HCT116 (cell line): ENCODE results near the gene LRBA. TPM values are rescaled to one million over a fixed set of nuclear protein-coding genes. Genes with fewer than 3 reads are reported as not detected.

Experiments used
- ATAC-seq: fragments of 200-7000 bp; cut with Tn5 transposase; 2 replicates; pipeline ENCODE4 v1.9.1; 2020; ENCODE audit warnings: mild to moderate bottlenecking, moderate library complexity
- BruUV-seq: library from RNA; stranded (reverse); fragments of 400-500 nt; replicated peaks from 2 replicates; lab custom pipeline; 2021; lab: Mats Ljungman, UMichigan
- CTCF ChIA-PET: fragments of 300-600 bp; sonication (Branson Sonifier 250); formaldehyde crosslinking; loops from one replicate; lab custom pipeline; 2021; ENCODE audit warnings: antibody characterized with exemption; lab: Charles Lee
- POLR2A ChIA-PET: fragments of 300-600, 350-600 bp; sonication (Branson Sonifier 250); formaldehyde crosslinking; loops from one replicate; lab custom pipeline; 2021; ENCODE audit warnings: antibody characterized with exemption; lab: Charles Lee
- RAD21 ChIA-PET, 2 experiments: fragments of 300-600 bp; sonication (Branson Sonifier 250); formaldehyde crosslinking; loops; one replicate each; lab custom pipeline; 2023; ENCODE audit warnings: low total read pairs in 2 of 2; ENCODE audit not compliant: uncharacterized antibody in 2 of 2, unreplicated experiment in 2 of 2, low non-redundant PET in 1 of 2; lab: Charles Lee
- DNase-seq: peaks from one replicate; pipeline ENCODE4 v3.0.0-alpha.2; 2010; ENCODE audit warnings: low read depth, low spot score
- H2AFZ ChIP-seq: fragments of 200-600 bp; shearing (Covaris generic), sonication (generic); 2 replicates; pipeline ENCODE4 v1.6.1; 2017; ENCODE audit warnings: low read depth, mixed run types, mixed read lengths, antibody characterized with exemption, low read length; ENCODE audit not compliant: poor library complexity, severe bottlenecking
- H3K27ac ChIP-seq: 2 replicates; pipeline ENCODE4 v1.5.1; 2012; ENCODE audit warnings: low read depth, low read length
- H3K27me3 ChIP-seq: fragments of 200-600 bp; sonication (generic); 2 replicates; pipeline ENCODE4 v1.6.1; 2016; ENCODE audit warnings: mixed run types, low read length, mixed read lengths; ENCODE audit not compliant: insufficient read depth
- H3K36me3 ChIP-seq, 2 experiments: fragments of 200-500 bp in 1 of 2; fragments of 200-600 bp in 1 of 2; sonication (Bioruptor generic) in 1 of 2; sonication (generic) in 1 of 2; 2 replicates each; pipeline versions ENCODE4 v1.5.1 to v1.6.1; 2014 to 2016; ENCODE audit warnings: low read length in 2 of 2, inconsistent platforms in 1 of 2, mixed read lengths in 1 of 2, mixed run types in 1 of 2; ENCODE audit not compliant: insufficient read depth in 2 of 2, control insufficient read depth in 1 of 2
- H3K4me1 ChIP-seq, 2 experiments: fragments of 200-600 bp in 1 of 2; sonication (generic) in 1 of 2; 2 replicates each; pipeline versions ENCODE4 v1.5.1 to v1.6.1; 2012 to 2017; ENCODE audit warnings: low read length in 2 of 2, inconsistent platforms in 1 of 2, mild to moderate bottlenecking in 1 of 2, mixed read lengths in 1 of 2, mixed run types in 1 of 2, moderate library complexity in 1 of 2; ENCODE audit not compliant: insufficient read depth in 2 of 2, control insufficient read depth in 1 of 2
- H3K4me2 ChIP-seq: fragments of 200-600 bp; sonication (generic); 2 replicates; pipeline ENCODE4 v1.6.1; 2017; ENCODE audit warnings: mixed run types, low read length, mixed read lengths
- H3K4me3 ChIP-seq, 2 experiments: fragments of 200-600 bp in 1 of 2; sonication (generic) in 1 of 2; replicated peaks in 1 of 2; 2 replicates each; pipeline ENCODE4 v1.5.1; 2011 to 2016; ENCODE audit warnings: low read length in 2 of 2, control low read depth in 1 of 2, low read depth in 1 of 2, mild to moderate bottlenecking in 1 of 2, mixed read lengths in 1 of 2, mixed run types in 1 of 2
- H3K79me2 ChIP-seq: fragments of 200-600 bp; sonication (generic); 2 replicates; pipeline ENCODE4 v1.6.1; 2017; ENCODE audit warnings: mild to moderate bottlenecking, mixed run types, low read length, moderate library complexity, mixed read lengths; ENCODE audit not compliant: insufficient read depth
- H3K9ac ChIP-seq: fragments of 200-600 bp; sonication (generic); 2 replicates; pipeline ENCODE4 v1.6.1; 2016; ENCODE audit warnings: low read length, mixed read lengths
- H3K9me2 ChIP-seq: fragments of 200-600 bp; sonication (generic), shearing (Covaris generic); 2 replicates; pipeline ENCODE4 v1.6.1; 2017; ENCODE audit warnings: mixed run types, mild to moderate bottlenecking, moderate library complexity; ENCODE audit not compliant: insufficient read depth
- H3K9me3 ChIP-seq, 2 experiments: fragments of 200-500 bp in 1 of 2; fragments of 200-600 bp in 1 of 2; sonication (Bioruptor generic) in 1 of 2; sonication (generic) in 1 of 2; 2 replicates each; pipeline ENCODE4 v1.6.1; 2014 to 2017; ENCODE audit warnings: low read length in 2 of 2, mixed read lengths in 2 of 2, inconsistent platforms in 1 of 2, low read depth in 1 of 2, mild to moderate bottlenecking in 1 of 2, mixed run types in 1 of 2, moderate library complexity in 1 of 2; ENCODE audit not compliant: control insufficient read depth in 1 of 2, insufficient read depth in 1 of 2
- H4K20me1 ChIP-seq: fragments of 200-600 bp; sonication (generic), shearing (Covaris generic); 2 replicates; pipeline ENCODE4 v1.6.1; 2017; ENCODE audit warnings: mixed run types, mild to moderate bottlenecking, moderate library complexity; ENCODE audit not compliant: insufficient read depth
- CEBPB ChIP-seq: IDR thresholded peaks from 2 replicates; pipeline ENCODE4 v1.6.1; 2012; ENCODE audit warnings: low read depth
- EGR1 ChIP-seq: IDR thresholded peaks from 2 replicates; pipeline ENCODE4 v1.6.1; 2012; ENCODE audit warnings: low read depth
- FOSL1 ChIP-seq: IDR thresholded peaks from 2 replicates; pipeline ENCODE4 v1.6.1; 2012; ENCODE audit warnings: low read depth
- JUND ChIP-seq: IDR thresholded peaks from 2 replicates; pipeline ENCODE4 v1.6.1; 2012
- POLR2A ChIP-seq: IDR thresholded peaks from 2 replicates; pipeline ENCODE4 v1.7.0; 2011; ENCODE audit warnings: borderline replicate concordance; ENCODE audit not compliant: insufficient read depth, insufficient read length; ENCODE audit errors: extremely low read depth
- RAD21 ChIP-seq: IDR thresholded peaks from 2 replicates; pipeline ENCODE4 v1.6.1; 2012; ENCODE audit warnings: low read depth, mild to moderate bottlenecking
- SIN3A ChIP-seq: IDR thresholded peaks from 2 replicates; pipeline ENCODE4 v1.6.1; 2012; ENCODE audit warnings: low read depth
- SP1 ChIP-seq: IDR thresholded peaks from 2 replicates; pipeline ENCODE4 v1.6.1; 2012; ENCODE audit warnings: low read depth
- TCF7L2 ChIP-seq: IDR thresholded peaks from 2 replicates; pipeline ENCODE4 v1.7.0; 2011; ENCODE audit warnings: borderline replicate concordance, inconsistent platforms; ENCODE audit not compliant: insufficient read depth, insufficient read length; ENCODE audit errors: extremely low read depth
- ZFX ChIP-seq: fragments of 450-650 bp; IDR thresholded peaks from 2 replicates; pipeline ENCODE4 v1.6.1; 2017
- intact Hi-C: fragments of 100-400 bp; cut with micrococcal nuclease; formaldehyde crosslinking; loops from 2 replicates; pipeline ENCODE4 v1.10.0; 2022
- total RNA-seq: library from RNA; stranded (reverse); gene quantifications from one replicate; pipeline ENCODE4 v1.2.1, GENCODE V29; 2021; ENCODE audit not compliant: unreplicated experiment
- TF ChIP-seq, protein P1 (sequence below): IDR thresholded peaks from 2 replicates; pipeline ENCODE4 v1.6.1; 2012; ENCODE audit warnings: low read depth
- TF ChIP-seq, protein P2 (sequence below): IDR thresholded peaks from 2 replicates; pipeline ENCODE4 v1.6.1; 2011; ENCODE audit warnings: mild to moderate bottlenecking, low read length, moderate library complexity; ENCODE audit not compliant: insufficient replicate concordance; ENCODE audit errors: extremely low read depth

LRBA gene
- total RNA-seq, 1 experiment from 2014 or later: 79.8 TPM

DNA sequence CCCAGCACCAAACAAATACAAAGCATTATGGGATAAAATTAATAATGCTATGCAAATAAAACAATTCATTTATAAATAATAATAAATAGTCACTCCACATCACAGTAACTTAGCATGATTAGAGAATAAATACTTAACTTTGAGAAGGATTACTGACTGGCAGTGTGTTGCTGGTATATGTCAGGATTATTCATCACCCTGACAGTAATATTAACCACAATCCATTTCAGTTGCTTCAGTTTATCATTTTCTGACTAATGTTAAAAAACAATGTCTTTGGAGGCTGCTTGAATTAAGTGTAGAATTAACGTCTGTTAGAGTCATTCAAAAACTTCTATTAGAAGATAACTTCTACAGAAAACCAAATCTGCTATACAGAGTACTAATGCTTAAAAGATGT, 557.3 kb downstream of the LRBA start:
- CTCF ChIA-PET: no interaction called here
- H3K9ac ChIP-seq: no peak overlapping the region
- no peaks in the 10 kb centered on the region for H4K20me1 ChIP-seq
- H3K4me2 ChIP-seq: no peak overlapping the region
- H2AFZ ChIP-seq: no peak overlapping the region
- ATAC-seq (no peak), DNase-seq (no peak)
- TF ChIP-seq RAD21 (no peak), TCF7L2 (no peak), JUND (no peak), CEBPB (no peak), FOSL1 (no peak), POLR2A (no peak), SP1 (no peak), ZFX (no peak), EGR1 (no peak), SIN3A (no peak)
- TF ChIP-seq, protein P1, sequence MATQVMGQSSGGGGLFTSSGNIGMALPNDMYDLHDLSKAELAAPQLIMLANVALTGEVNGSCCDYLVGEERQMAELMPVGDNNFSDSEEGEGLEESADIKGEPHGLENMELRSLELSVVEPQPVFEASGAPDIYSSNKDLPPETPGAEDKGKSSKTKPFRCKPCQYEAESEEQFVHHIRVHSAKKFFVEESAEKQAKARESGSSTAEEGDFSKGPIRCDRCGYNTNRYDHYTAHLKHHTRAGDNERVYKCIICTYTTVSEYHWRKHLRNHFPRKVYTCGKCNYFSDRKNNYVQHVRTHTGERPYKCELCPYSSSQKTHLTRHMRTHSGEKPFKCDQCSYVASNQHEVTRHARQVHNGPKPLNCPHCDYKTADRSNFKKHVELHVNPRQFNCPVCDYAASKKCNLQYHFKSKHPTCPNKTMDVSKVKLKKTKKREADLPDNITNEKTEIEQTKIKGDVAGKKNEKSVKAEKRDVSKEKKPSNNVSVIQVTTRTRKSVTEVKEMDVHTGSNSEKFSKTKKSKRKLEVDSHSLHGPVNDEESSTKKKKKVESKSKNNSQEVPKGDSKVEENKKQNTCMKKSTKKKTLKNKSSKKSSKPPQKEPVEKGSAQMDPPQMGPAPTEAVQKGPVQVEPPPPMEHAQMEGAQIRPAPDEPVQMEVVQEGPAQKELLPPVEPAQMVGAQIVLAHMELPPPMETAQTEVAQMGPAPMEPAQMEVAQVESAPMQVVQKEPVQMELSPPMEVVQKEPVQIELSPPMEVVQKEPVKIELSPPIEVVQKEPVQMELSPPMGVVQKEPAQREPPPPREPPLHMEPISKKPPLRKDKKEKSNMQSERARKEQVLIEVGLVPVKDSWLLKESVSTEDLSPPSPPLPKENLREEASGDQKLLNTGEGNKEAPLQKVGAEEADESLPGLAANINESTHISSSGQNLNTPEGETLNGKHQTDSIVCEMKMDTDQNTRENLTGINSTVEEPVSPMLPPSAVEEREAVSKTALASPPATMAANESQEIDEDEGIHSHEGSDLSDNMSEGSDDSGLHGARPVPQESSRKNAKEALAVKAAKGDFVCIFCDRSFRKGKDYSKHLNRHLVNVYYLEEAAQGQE: no peak
- TF ChIP-seq, protein P2, sequence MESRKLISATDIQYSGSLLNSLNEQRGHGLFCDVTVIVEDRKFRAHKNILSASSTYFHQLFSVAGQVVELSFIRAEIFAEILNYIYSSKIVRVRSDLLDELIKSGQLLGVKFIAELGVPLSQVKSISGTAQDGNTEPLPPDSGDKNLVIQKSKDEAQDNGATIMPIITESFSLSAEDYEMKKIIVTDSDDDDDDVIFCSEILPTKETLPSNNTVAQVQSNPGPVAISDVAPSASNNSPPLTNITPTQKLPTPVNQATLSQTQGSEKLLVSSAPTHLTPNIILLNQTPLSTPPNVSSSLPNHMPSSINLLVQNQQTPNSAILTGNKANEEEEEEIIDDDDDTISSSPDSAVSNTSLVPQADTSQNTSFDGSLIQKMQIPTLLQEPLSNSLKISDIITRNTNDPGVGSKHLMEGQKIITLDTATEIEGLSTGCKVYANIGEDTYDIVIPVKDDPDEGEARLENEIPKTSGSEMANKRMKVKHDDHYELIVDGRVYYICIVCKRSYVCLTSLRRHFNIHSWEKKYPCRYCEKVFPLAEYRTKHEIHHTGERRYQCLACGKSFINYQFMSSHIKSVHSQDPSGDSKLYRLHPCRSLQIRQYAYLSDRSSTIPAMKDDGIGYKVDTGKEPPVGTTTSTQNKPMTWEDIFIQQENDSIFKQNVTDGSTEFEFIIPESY: no peak
- H3K27me3 ChIP-seq: no peaks in the 10 kb centered on the region
- H3K4me3 ChIP-seq: no peak overlapping the region
- H3K27ac ChIP-seq: no peak overlapping the region
- H3K4me1 ChIP-seq: no peaks in the 10 kb centered on the region
- no peaks in the 10 kb centered on the region for H3K9me2 ChIP-seq
- no peaks in the 10 kb centered on the region for H3K79me2 ChIP-seq
- H3K9me3 ChIP-seq: no peaks in the 10 kb centered on the region
- RAD21 ChIA-PET: no interaction called here
- POLR2A ChIA-PET: no interaction called here
- BruUV-seq: no TSS peak
- no peaks in the 10 kb centered on the region for H3K36me3 ChIP-seq
- intact Hi-C loops: no loop called here
